Endothelial cell (in vitro differentiated cells): ENCODE data around the gene MICU2. TPM values are rescaled to one million over a fixed set of nuclear protein-coding genes. Genes with fewer than 3 reads are reported as not detected.

ENCODE experiments used
- DNase-seq: peaks from one replicate; pipeline ENCODE4 v3.0.0; 2021; ENCODE audit warnings: low spot score
- H3K27ac Mint-ChIP-seq: one replicate; pipeline ENCODE4 v1.8.0; 2021; ENCODE audit warnings: mixed read lengths, inconsistent platforms; ENCODE audit not compliant: unreplicated experiment
- H3K27me3 Mint-ChIP-seq: one replicate; pipeline ENCODE4 v1.8.0; 2021; ENCODE audit warnings: mild to moderate bottlenecking, moderate library complexity, mixed read lengths, inconsistent platforms; ENCODE audit not compliant: unreplicated experiment
- H3K36me3 Mint-ChIP-seq: one replicate; pipeline ENCODE4 v1.8.0; 2021; ENCODE audit warnings: mild to moderate bottlenecking, low read depth, mixed read lengths, inconsistent platforms; ENCODE audit not compliant: unreplicated experiment
- H3K4me1 Mint-ChIP-seq: one replicate; pipeline ENCODE4 v1.8.0; 2021; ENCODE audit warnings: mild to moderate bottlenecking, mixed read lengths, inconsistent platforms; ENCODE audit not compliant: unreplicated experiment
- H3K4me3 Mint-ChIP-seq: one replicate; pipeline ENCODE4 v1.8.0; 2021; ENCODE audit warnings: mild to moderate bottlenecking, mixed read lengths, inconsistent platforms; ENCODE audit not compliant: unreplicated experiment
- H3K9me3 Mint-ChIP-seq: one replicate; pipeline ENCODE4 v1.8.0; 2021; ENCODE audit warnings: mixed read lengths, inconsistent platforms; ENCODE audit not compliant: unreplicated experiment
- CTCF ChIP-seq: fragments of 200-600 bp; sonication (generic); IDR thresholded peaks from one replicate; pipeline ENCODE4 v1.5.0; 2021; ENCODE audit warnings: antibody characterized with exemption; ENCODE audit not compliant: unreplicated experiment
- total RNA-seq: library from RNA; stranded (reverse); fragmentation: NEBNext Ultra II Directional; extraction: Animal tissue kit (Norgen Biotek cat#: 25700); gene quantifications from one replicate; pipeline ENCODE4 v1.2.1, GENCODE V29; 2021; ENCODE audit not compliant: unreplicated experiment

Gene MICU2
- total RNA-seq, 1 donor from 2014 or later, result 22.3 TPM

DNA sequence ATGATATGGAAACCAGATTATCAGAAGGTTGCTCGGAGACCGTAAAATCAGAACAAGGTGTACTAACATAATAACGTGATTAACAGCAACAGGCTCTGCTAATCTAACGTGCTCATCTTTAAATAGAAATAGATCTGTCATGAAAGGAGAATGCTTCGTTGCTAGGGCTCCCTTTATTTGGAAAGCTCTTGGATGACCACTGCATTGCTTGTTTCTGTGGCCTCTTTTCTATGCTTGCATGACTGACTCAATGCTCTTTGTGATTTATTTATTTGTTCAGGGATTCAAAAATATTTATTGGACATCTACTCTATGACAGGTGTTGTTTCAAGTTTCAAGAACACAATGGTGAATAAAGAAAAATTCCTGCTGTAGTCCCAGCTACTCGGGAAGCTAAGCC, 122.6 kb downstream of the MICU2 start:
- H3K4me3 Mint-ChIP-seq, result no peak overlapping the region
- TF ChIP-seq CTCF, result no peak
- DNase-seq, result no peak
- H3K27ac Mint-ChIP-seq, result no peak overlapping the region
- H3K36me3 Mint-ChIP-seq, result no peaks in the 10 kb centered on the region
- no peaks in the 10 kb centered on the region for H3K9me3 Mint-ChIP-seq
- peaks cover 10% of the 10 kb centered on the region for H3K27me3 Mint-ChIP-seq
- peaks cover 6% of the 10 kb centered on the region for H3K4me1 Mint-ChIP-seq

GRCh38 chr13:21478881-21479808, 124.8 kb downstream of the MICU2 start:
- DNase-seq, result peak; percentile 61
- peak; percentile 61 for TF ChIP-seq CTCF
- Mint-ChIP-seq H3K36me3 (no peaks in the 10 kb centered on the region), H3K9me3 (no peaks in the 10 kb centered on the region), H3K27me3 (peaks cover 5% of the 10 kb centered on the region), H3K27ac (no peak overlapping the region), H3K4me1 (peaks cover 6% of the 10 kb centered on the region), H3K4me3 (no peak overlapping the region)

- Mint-ChIP-seq H3K27me3 (peaks cover 5% of the 10 kb centered on the region), H3K36me3 (no peaks in the 10 kb centered on the region), H3K4me3 (peak overlapping the region; percentile 85), H3K9me3 (no peaks in the 10 kb centered on the region), H3K27ac (peak overlapping the region; percentile 93), H3K4me1 (peaks cover 6% of the 10 kb centered on the region)
- peak; percentile 93 for DNase-seq
- peak; percentile 95 for TF ChIP-seq CTCF
These were observed 127.0 kb downstream of the MICU2 start for GRCh38 chr13:21476893-21477472.

DNA sequence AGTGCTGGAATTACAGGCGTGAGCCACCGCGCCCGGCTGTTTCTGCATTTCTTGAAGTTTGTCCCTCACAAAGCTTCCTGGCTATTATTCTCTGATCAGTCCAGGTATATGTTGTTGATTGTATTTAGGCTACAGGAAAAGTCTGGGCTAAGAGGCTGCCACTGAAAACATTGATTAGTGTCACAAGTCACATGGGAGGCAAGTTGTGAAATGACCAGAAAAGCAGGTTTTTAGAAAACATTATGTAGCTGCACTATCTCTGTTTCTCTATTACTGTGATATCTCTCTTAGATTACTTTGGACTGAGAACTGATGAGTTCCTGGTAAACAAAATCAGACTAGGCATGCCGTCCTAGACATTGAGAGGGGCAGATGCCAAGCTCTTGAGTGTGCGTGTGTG, 128.9 kb downstream of the MICU2 start:
- H3K9me3 Mint-ChIP-seq, result no peaks in the 10 kb centered on the region
- no peak for TF ChIP-seq CTCF
- peaks cover 6% of the 10 kb centered on the region for H3K4me1 Mint-ChIP-seq
- H3K4me3 Mint-ChIP-seq, result no peak overlapping the region
- H3K36me3 Mint-ChIP-seq, result no peaks in the 10 kb centered on the region
- H3K27ac Mint-ChIP-seq, result no peak overlapping the region
- H3K27me3 Mint-ChIP-seq, result peaks cover 2% of the 10 kb centered on the region
- no peak for DNase-seq

GRCh38 chr13:21470785-21471184, 133.2 kb downstream of the MICU2 start:
- Mint-ChIP-seq H3K27me3 (no peaks in the 10 kb centered on the region), H3K27ac (no peak overlapping the region)

More at GRCh38 chr13:21470785-21471184, 133.2 kb downstream of the MICU2 start:
- Mint-ChIP-seq H3K9me3 (no peaks in the 10 kb centered on the region), H3K4me1 (peaks cover 9% of the 10 kb centered on the region), H3K36me3 (no peaks in the 10 kb centered on the region), H3K4me3 (no peak overlapping the region)
- no peak for DNase-seq
- no peak for TF ChIP-seq CTCF
